Measurements from ENCODE around the gene SLC25A43.

Gene SLC25A43

GRCh38 chrX:119411959-119412358 is 12.8 kb downstream of the SLC25A43 start:
- Histone ChIP-seq H3K27ac (ENCODE audit: low read depth, low read length, poor library complexity, severe bottlenecking) (no peak overlapping the region), H3K79me2 (ENCODE audit: insufficient read depth, low read length) (no peaks in the 10 kb centered on the region), H3K4me1 (ENCODE audit: insufficient read depth, low read length, severe bottlenecking) (no peaks in the 10 kb centered on the region), H4K20me1 (ENCODE audit: insufficient read depth, low read length) (no peaks in the 10 kb centered on the region), H3K9me2 (ENCODE audit: low read depth, low read length) (no peaks in the 10 kb centered on the region), H3K27me3 (ENCODE audit: insufficient read depth, low read length) (no peaks in the 10 kb centered on the region), H3K9me3 (ENCODE audit: low read length) (no peaks in the 10 kb centered on the region), H2AFZ (ENCODE audit: low read length) (no peak overlapping the region), H3K9ac (ENCODE audit: low read length) (no peak overlapping the region), H3K4me3 (ENCODE audit: low read depth, low read length, poor library complexity, severe bottlenecking) (no peak overlapping the region), H3K36me3 (ENCODE audit: insufficient read depth, low read length) (peaks cover 15% of the 10 kb centered on the region), H3K4me2 (ENCODE audit: low read length) (no peak overlapping the region), H3F3A (ENCODE audit: insufficient read depth, low read length) (no peaks in the 10 kb centered on the region)
- TF ChIP-seq EZH2 (IDR thresholded peaks at IDR 0.05; ENCODE audit: borderline replicate concordance, low read length) (no peak), CTCF (IDR thresholded peaks at IDR 0.05; ENCODE audit: low read length) (no peak)

DNA sequence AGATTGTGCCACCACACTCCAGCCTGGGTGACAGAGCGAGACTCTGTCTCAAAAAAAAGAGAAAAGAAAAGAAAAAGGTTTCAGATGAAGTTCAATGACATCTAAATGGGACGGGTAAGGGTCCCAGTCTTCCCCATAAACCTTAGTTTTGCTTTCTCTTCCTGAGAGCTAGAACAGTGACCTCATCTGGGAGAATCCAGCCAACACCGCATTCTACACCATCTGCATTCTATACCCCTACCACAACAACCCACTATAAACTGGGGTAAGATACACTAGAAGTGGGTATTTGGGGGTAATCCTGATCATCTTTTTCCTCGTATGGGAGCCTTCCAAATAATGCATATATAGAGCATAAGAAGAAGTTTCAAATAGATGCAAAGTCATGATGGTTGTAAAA is 18.2 kb downstream of the SLC25A43 start:
- no peaks in the 10 kb centered on the region for H4K20me1 ChIP-seq (ENCODE audit: insufficient read depth, low read length)
- H3F3A ChIP-seq (ENCODE audit: insufficient read depth, low read length) = no peaks in the 10 kb centered on the region
- no peaks in the 10 kb centered on the region for H3K27me3 ChIP-seq (ENCODE audit: insufficient read depth, low read length)
- H3K27ac ChIP-seq (ENCODE audit: low read depth, low read length, poor library complexity, severe bottlenecking) = no peak overlapping the region
- no peaks in the 10 kb centered on the region for H3K4me1 ChIP-seq (ENCODE audit: insufficient read depth, low read length, severe bottlenecking)
- H3K4me3 ChIP-seq (ENCODE audit: low read depth, low read length, poor library complexity, severe bottlenecking) = no peak overlapping the region
- TF ChIP-seq CTCF (IDR thresholded peaks at IDR 0.05; ENCODE audit: low read length) (no peak), EZH2 (IDR thresholded peaks at IDR 0.05; ENCODE audit: borderline replicate concordance, low read length) (no peak)
- no peaks in the 10 kb centered on the region for H3K9me2 ChIP-seq (ENCODE audit: low read depth, low read length)
- H3K79me2 ChIP-seq (ENCODE audit: insufficient read depth, low read length) = no peaks in the 10 kb centered on the region
- no peak overlapping the region for H3K9ac ChIP-seq (ENCODE audit: low read length)
- no peaks in the 10 kb centered on the region for H3K9me3 ChIP-seq (ENCODE audit: low read length)
- H3K36me3 ChIP-seq (ENCODE audit: insufficient read depth, low read length) = peaks cover 5% of the 10 kb centered on the region
- no peak overlapping the region for H3K4me2 ChIP-seq (ENCODE audit: low read length)
- H2AFZ ChIP-seq (ENCODE audit: low read length) = no peak overlapping the region

DNA sequence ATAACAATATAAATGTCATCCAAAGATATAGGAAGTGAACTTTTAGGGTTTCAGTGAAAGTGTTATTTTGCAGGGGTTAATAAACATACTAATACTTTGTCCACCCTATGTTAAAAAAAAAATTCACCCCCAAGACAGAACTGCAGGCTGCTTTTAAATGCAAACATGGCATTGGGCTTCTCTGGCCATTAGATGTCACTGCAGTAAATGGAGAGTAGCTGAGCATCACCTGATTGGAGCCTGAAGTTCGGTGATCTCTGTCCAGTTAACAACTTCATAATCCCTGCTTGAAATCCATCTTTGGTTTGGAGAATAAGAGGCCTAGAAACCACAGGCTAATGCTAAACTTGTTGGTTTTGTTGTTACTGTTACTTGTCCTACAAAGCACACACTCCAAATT is 18.7 kb downstream of the SLC25A43 start:
- H3K4me2 ChIP-seq (ENCODE audit: low read length) = no peak overlapping the region
- no peaks in the 10 kb centered on the region for H4K20me1 ChIP-seq (ENCODE audit: insufficient read depth, low read length)
- H3K4me1 ChIP-seq (ENCODE audit: insufficient read depth, low read length, severe bottlenecking) = no peaks in the 10 kb centered on the region
- no peak overlapping the region for H3K4me3 ChIP-seq (ENCODE audit: low read depth, low read length, poor library complexity, severe bottlenecking)
- no peaks in the 10 kb centered on the region for H3K27me3 ChIP-seq (ENCODE audit: insufficient read depth, low read length)
- no peaks in the 10 kb centered on the region for H3K9me2 ChIP-seq (ENCODE audit: low read depth, low read length)
- no peak overlapping the region for H2AFZ ChIP-seq (ENCODE audit: low read length)
- TF ChIP-seq EZH2 (IDR thresholded peaks at IDR 0.05; ENCODE audit: borderline replicate concordance, low read length) (no peak), CTCF (IDR thresholded peaks at IDR 0.05; ENCODE audit: low read length) (peak; percentile 43)
- H3F3A ChIP-seq (ENCODE audit: insufficient read depth, low read length) = no peaks in the 10 kb centered on the region
- no peaks in the 10 kb centered on the region for H3K9me3 ChIP-seq (ENCODE audit: low read length)
- H3K79me2 ChIP-seq (ENCODE audit: insufficient read depth, low read length) = no peaks in the 10 kb centered on the region
- peaks cover 5% of the 10 kb centered on the region for H3K36me3 ChIP-seq (ENCODE audit: insufficient read depth, low read length)
- no peak overlapping the region for H3K9ac ChIP-seq (ENCODE audit: low read length)
- no peak overlapping the region for H3K27ac ChIP-seq (ENCODE audit: low read depth, low read length, poor library complexity, severe bottlenecking)

Data from OCI-LY1 (cell line).